ENCODE data around the gene YOD1. TPM values are rescaled to one million over a fixed set of nuclear protein-coding genes. Genes with fewer than 3 reads are reported as not detected.

The YOD1 gene
- total and polyA plus RNA-seq, 2 donors (not counting 3 experiments of a cell fraction or from before 2014, with no cell fraction given), result 1.2 to 5.9 TPM

- no peaks in the 10 kb centered on the region for H3K79me2 ChIP-seq (ENCODE audit: control insufficient read depth, insufficient read depth, low read length)
- H3K36me3 ChIP-seq (ENCODE audit: control insufficient read depth in 2 of 2, extremely low read depth in 1 of 2, insufficient read depth in 2 of 2, low read length in 2 of 2), result no peaks in the 10 kb centered on the region
- no TSS peak for BruUV-seq (replicated peaks)
- dilution Hi-C loops (cut with MboI; ENCODE audit: extremely low pct_ligation_motif_present, low sequenced_read_pairs) (no loop called here), intact Hi-C loops (cut with micrococcal nuclease) (no loop called here)
- no peak overlapping the region for H3K27ac ChIP-seq (ENCODE audit: insufficient read depth, low read depth, low read length)
- peaks cover 2 to 3% of the 10 kb centered on the region in 2 experiments for H3K27me3 ChIP-seq (ENCODE audit: control insufficient read depth in 2 of 2, insufficient read depth in 2 of 2, low read length in 2 of 2)
- no peaks in the 10 kb centered on the region for H3K9me3 ChIP-seq (replicated peaks; ENCODE audit: control insufficient read depth, insufficient read depth, low read length)
- no peak overlapping the region for H3K9ac ChIP-seq (replicated peaks; ENCODE audit: extremely low read depth, insufficient read depth, low read length)
- TF ChIP-seq EZH2 (IDR thresholded peaks at IDR 0.05; ENCODE audit: borderline replicate concordance, low read depth, low read length, severe bottlenecking) (no peak), FOS (IDR thresholded peaks at IDR 0.05; ENCODE audit: borderline replicate concordance, insufficient read depth, low read length) (no peak), MYC (IDR thresholded peaks at IDR 0.05; ENCODE audit: low read depth, low read length) (no peak), GATA2 (IDR thresholded peaks at IDR 0.05; ENCODE audit: insufficient read depth, insufficient read length, low read depth, low read length) (no peak), POLR2AphosphoS5 (IDR thresholded peaks at IDR 0.05; ENCODE audit: insufficient read depth, low read depth, low read length) (no peak), CTCF (IDR thresholded peaks at IDR 0.05; ENCODE audit: extremely low read depth in 1 of 2, insufficient read depth in 1 of 2, low read depth in 1 of 2, low read length in 2 of 2) (no peak), JUN (IDR thresholded peaks at IDR 0.05; ENCODE audit: borderline replicate concordance, insufficient read depth, insufficient read length, low read depth) (no peak), POLR2A (IDR thresholded peaks at IDR 0.05; ENCODE audit: low read depth, low read length) (no peak), MAX (IDR thresholded peaks at IDR 0.05; ENCODE audit: insufficient read depth, insufficient read length) (no peak)
- no peak overlapping the region for H3K4me2 ChIP-seq (ENCODE audit: insufficient read depth, low read length)
- no peaks in the 10 kb centered on the region for H3K9me1 ChIP-seq (replicated peaks; ENCODE audit: control insufficient read depth, extremely low read depth, insufficient read depth, low read length)
- FAIRE-seq (no peak), DNase-seq (ENCODE audit: low read depth, low spot score) (no peak)
- no peak overlapping the region for H3K4me3 ChIP-seq (replicated peaks in 1 of 3; ENCODE audit: insufficient read depth in 1 of 3, low read depth in 1 of 3, low read length in 3 of 3)
- ChIA-PET POLR2A (no interaction called here), CTCF (interaction anchor here (1.3 to 1.6 kb wide), 3 partner anchors 9 to 328 kb away, joined by 3 read pairs; no protein-coding TSS in a partner anchor)
- no peaks in the 10 kb centered on the region for H3K4me1 ChIP-seq (ENCODE audit: control insufficient read depth, extremely low read depth, insufficient read depth, low read length)
- H2AFZ ChIP-seq (ENCODE audit: low read depth, low read length), result no peak overlapping the region
- no peaks in the 10 kb centered on the region for H4K20me1 ChIP-seq (replicated peaks; ENCODE audit: control insufficient read depth, extremely low read depth, insufficient read depth, low read length)
These were observed 23.2 kb upstream of the YOD1 start for GRCh38 chr1:207073906-207074820.
